ENCODE data around the gene WWOX. TPM values are rescaled to one million over a fixed set of nuclear protein-coding genes. Genes with fewer than 3 reads are reported as not detected.
A peak's percentile ranks its signal among the peaks of the same experiment; 100 is the strongest.

The WWOX gene
- total RNA-seq, 4 donors from 2014 or later = 76.8 to 102 (median 83.6) TPM

DNA sequence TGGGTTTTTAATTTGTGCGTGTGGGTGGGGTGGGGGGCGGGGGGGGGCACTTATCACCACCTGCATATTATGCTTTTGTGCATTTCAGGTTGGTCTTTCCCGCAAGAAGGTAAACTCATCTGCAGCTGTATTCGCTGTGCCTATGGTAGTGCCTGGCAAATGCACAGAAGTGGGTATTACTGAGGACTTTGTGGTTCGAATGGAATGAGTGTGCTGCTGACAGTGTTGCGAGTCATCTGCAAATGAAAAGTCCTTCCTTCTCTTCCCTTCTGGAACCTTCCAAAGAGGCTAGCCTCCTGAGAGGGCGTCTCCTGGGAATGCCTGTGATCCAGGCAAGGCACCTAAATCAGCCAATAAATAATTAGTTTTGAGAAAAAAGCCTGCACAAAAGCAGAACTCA is 968.1 kb downstream of the WWOX start:
- Histone ChIP-seq H3K36me3 (no peaks in the 10 kb centered on the region), H3K27ac (no peak overlapping the region), H3K9me3 (no peaks in the 10 kb centered on the region), H3K4me1 (peaks cover 0 to 34% (median 0%) of the 10 kb centered on the region in 4 donors), H3K4me3 (no peak overlapping the region), H3K27me3 (no peaks in the 10 kb centered on the region)
- no peak for DNase-seq (ENCODE audit: low spot score in 2 of 2)
- TF ChIP-seq POLR2A (IDR thresholded peaks at IDR 0.05) (no peak), EP300 (IDR thresholded peaks at IDR 0.05) (no peak)
- TF ChIP-seq, protein P1, sequence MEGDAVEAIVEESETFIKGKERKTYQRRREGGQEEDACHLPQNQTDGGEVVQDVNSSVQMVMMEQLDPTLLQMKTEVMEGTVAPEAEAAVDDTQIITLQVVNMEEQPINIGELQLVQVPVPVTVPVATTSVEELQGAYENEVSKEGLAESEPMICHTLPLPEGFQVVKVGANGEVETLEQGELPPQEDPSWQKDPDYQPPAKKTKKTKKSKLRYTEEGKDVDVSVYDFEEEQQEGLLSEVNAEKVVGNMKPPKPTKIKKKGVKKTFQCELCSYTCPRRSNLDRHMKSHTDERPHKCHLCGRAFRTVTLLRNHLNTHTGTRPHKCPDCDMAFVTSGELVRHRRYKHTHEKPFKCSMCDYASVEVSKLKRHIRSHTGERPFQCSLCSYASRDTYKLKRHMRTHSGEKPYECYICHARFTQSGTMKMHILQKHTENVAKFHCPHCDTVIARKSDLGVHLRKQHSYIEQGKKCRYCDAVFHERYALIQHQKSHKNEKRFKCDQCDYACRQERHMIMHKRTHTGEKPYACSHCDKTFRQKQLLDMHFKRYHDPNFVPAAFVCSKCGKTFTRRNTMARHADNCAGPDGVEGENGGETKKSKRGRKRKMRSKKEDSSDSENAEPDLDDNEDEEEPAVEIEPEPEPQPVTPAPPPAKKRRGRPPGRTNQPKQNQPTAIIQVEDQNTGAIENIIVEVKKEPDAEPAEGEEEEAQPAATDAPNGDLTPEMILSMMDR (IDR thresholded peaks at IDR 0.05) = no peak
- 89 to 92% methylated on average over 7 of the region's 7 CpGs for WGBS, 2 donors

DNA sequence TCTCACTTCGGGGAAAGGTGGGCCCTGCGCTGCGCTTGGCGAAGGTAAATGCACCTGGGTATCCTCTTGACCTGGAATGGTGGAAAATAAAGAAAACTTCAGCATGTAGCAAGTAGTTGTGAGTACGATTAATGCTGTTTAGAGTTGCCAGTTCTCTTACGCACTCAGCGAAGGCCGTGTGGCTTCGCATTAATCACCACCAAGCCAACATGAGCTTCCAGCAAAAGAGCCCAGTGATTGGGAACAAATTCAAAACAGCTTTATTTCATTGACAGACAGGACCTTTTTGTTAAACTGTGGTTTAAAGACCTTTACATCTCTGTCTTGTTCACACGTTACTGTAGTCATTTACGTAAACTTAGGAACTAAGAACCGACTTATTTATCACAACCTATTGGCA is 969.7 kb downstream of the WWOX start:
- Histone ChIP-seq H3K36me3 (no peaks in the 10 kb centered on the region), H3K27ac (peak overlapping the region in 1 of 4 donors; percentile 26), H3K4me3 (no peak overlapping the region), H3K4me1 (peaks cover 0 to 29% (median 0%) of the 10 kb centered on the region in 4 donors), H3K9me3 (no peaks in the 10 kb centered on the region), H3K27me3 (no peaks in the 10 kb centered on the region)
- DNase-seq (ENCODE audit: low spot score in 2 of 2) = no peak
- TF ChIP-seq, protein P1 (IDR thresholded peaks at IDR 0.05) = no peak
- TF ChIP-seq POLR2A (IDR thresholded peaks at IDR 0.05) = no peak
- no peak for TF ChIP-seq EP300 (IDR thresholded peaks at IDR 0.05)
- WGBS, 2 donors = 82 to 83% methylated on average over 12 of the region's 12 CpGs

DNA sequence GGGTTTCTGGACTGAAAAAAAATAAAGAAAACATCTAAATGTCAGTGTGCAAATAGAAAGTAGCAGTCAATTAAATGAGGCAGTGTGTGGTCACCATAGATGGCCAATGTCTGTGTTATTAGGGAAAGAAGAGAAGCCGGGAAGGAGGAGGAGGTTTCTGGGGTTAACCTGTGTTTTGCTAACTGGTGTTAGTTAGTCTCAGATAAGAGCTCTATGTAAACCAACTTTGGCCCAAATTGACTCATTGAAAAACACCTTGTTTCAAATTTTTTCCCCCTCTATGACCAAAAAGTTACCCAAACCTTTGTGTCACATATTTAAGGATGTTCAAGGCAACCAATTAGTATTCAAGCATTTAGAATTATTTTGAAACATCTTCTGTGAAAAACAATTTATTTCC is 970.2 kb downstream of the WWOX start:
- Histone ChIP-seq H3K4me1 (peaks cover 0 to 29% (median 0%) of the 10 kb centered on the region in 4 donors), H3K36me3 (no peaks in the 10 kb centered on the region), H3K9me3 (no peaks in the 10 kb centered on the region), H3K27ac (peak overlapping the region in 3 of 4 donors; percentile 23 to 70 (median 26)), H3K27me3 (no peaks in the 10 kb centered on the region), H3K4me3 (no peak overlapping the region)
- no peak for DNase-seq (ENCODE audit: low spot score in 2 of 2)
- 64 to 70% methylated on average over 1 of the region's 1 CpG for WGBS, 2 donors
- TF ChIP-seq EP300 (IDR thresholded peaks at IDR 0.05) = no peak
- TF ChIP-seq POLR2A (IDR thresholded peaks at IDR 0.05) = no peak
- TF ChIP-seq, protein P1 (IDR thresholded peaks at IDR 0.05) = no peak

DNA sequence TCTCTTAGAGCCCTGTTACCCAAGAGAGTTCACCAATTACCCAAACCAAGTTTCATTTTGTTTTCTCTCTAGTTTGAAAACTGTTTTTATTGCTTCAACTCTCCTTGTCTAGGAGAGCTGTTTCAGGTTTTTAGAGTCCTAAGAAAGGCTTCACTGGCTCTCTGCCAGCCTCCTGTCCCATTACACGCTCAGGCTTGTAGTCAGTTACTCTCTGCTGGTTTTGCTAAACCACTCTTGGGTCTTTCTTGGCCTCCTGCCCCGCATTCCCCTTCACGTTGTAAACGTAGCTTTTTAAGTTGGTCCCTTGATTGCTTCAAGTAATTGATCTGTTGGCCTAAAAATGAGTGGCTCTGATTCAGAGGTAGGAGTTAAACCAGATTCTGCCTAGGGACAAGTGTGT is 972.0 kb downstream of the WWOX start:
- Histone ChIP-seq H3K27me3 (no peaks in the 10 kb centered on the region), H3K27ac (peak overlapping the region in 1 of 4 donors; percentile 76), H3K36me3 (no peaks in the 10 kb centered on the region), H3K4me1 (peaks cover 0 to 29% (median 0%) of the 10 kb centered on the region in 4 donors), H3K9me3 (no peaks in the 10 kb centered on the region), H3K4me3 (no peak overlapping the region)
- WGBS, 2 donors = 42 to 56% methylated on average over 4 of the region's 4 CpGs
- TF ChIP-seq, protein P1 (IDR thresholded peaks at IDR 0.05) = no peak
- peak in 1 of 2 donors; percentile 28 for DNase-seq (ENCODE audit: low spot score in 2 of 2)

DNA sequence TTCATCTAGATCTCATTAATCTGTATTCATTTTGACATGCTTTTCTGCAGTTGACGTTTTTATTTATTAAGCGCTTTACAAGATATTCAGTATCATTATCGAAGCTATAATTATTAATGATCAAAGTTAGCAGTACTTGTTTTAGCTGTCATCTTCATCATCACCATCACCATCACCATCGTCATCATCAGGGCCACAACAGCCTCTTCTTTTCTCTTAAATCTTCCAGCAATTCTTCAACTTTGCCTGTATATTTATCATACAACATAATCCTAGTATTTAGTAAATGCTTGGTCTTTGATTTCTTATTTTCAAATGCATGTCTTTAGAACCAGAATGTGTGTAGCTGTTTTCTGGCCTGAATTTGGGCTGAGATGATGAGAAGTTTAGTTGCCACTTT is 973.1 kb downstream of the WWOX start:
- Histone ChIP-seq H3K9me3 (no peaks in the 10 kb centered on the region), H3K36me3 (no peaks in the 10 kb centered on the region), H3K27me3 (no peaks in the 10 kb centered on the region), H3K4me3 (no peak overlapping the region), H3K4me1 (peaks cover 0 to 35% (median 0%) of the 10 kb centered on the region in 4 donors), H3K27ac (no peak overlapping the region)
- DNase-seq (ENCODE audit: low spot score in 2 of 2) = no peak
- 92 to 98% methylated on average over 4 of the region's 4 CpGs for WGBS, 2 donors
- TF ChIP-seq, protein P1 (IDR thresholded peaks at IDR 0.05) = no peak
- TF ChIP-seq EP300 (IDR thresholded peaks at IDR 0.05) (no peak), POLR2A (IDR thresholded peaks at IDR 0.05) (no peak)
